Measurements from ENCODE around the gene SLC12A6.
"Not testable (repeated sequence)": the region's sequence is repeated elsewhere in the genome, so short reads cannot be mapped to it uniquely, and the experiment has no call there.

Gene SLC12A6

GRCh38 chr15:34353627-34354026, 16.0 kb upstream of the SLC12A6 start:
- Histone ChIP-seq H3K27me3 (no peaks in the 10 kb centered on the region), H3K4me1 (ENCODE audit: control insufficient read depth in 1 of 2, insufficient read depth in 1 of 2, low read depth in 1 of 2, low read length in 1 of 2) (no peaks in the 10 kb centered on the region), H3K4me3 (ENCODE audit: low read depth in 1 of 2, low read length in 1 of 2) (no peak overlapping the region), H3K36me3 (no peaks in the 10 kb centered on the region), H3K9me3 (no peaks in the 10 kb centered on the region), H3K27ac (no peak overlapping the region)
- no peak for TF ChIP-seq CTCF (IDR thresholded peaks at IDR 0.05)

DNA sequence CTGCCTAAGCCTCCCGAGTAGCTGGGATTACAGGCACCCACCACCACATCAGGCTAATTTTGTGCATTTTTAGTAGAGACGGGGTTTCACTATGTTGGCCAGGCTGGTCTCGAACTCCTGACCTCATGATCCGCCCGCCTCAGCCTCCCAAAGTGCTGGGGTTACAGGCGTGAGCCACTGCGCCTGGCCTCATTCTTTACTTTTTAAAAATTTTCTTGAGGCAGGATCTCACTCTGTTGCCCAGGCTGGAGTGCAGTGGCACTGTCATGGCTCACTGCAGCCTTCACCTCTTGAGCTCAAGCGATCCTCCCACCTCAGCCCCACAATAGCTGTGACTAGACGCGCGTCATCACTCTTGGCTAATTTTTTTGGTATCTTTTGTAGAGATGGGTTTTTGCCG, 15.4 kb upstream of the SLC12A6 start:
- H3K4me1 ChIP-seq (ENCODE audit: control insufficient read depth in 1 of 2, insufficient read depth in 1 of 2, low read depth in 1 of 2, low read length in 1 of 2); H3K9me3 ChIP-seq; H3K27ac ChIP-seq; H3K4me3 ChIP-seq (ENCODE audit: low read depth in 1 of 2, low read length in 1 of 2); H3K27me3 ChIP-seq; H3K36me3 ChIP-seq: not testable (repeated sequence)

DNA sequence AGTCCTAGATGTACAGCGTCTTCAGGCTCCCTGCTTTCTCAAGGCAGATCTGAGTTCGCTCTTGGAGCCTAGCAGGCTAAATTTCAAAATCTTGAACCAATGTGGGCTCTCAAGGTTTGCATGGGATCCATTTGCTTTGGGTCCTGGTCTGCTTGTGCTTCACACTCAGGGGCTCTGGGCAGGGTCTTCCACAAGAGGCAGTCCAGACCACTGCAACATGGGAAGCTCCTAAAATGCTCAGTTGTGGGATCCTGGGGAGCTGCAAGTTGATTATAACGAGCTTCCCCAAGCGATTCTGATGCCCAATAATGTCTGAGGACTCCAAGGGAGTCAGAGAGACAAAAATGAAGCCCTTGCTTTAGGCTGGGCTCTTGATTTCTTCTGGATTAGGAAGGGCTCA, 12.2 kb upstream of the SLC12A6 start:
- no peaks in the 10 kb centered on the region for H3K9me3 ChIP-seq
- no peak overlapping the region for H3K4me3 ChIP-seq (ENCODE audit: low read depth in 1 of 2, low read length in 1 of 2)
- no peaks in the 10 kb centered on the region for H3K36me3 ChIP-seq
- TF ChIP-seq CTCF (IDR thresholded peaks at IDR 0.05), result no peak
- no peaks in the 10 kb centered on the region for H3K27me3 ChIP-seq
- H3K27ac ChIP-seq, result no peak overlapping the region
- no peaks in the 10 kb centered on the region for H3K4me1 ChIP-seq (ENCODE audit: control insufficient read depth in 1 of 2, insufficient read depth in 1 of 2, low read depth in 1 of 2, low read length in 1 of 2)

GRCh38 chr15:34348735-34349300, 11.2 kb upstream of the SLC12A6 start:
- no peaks in the 10 kb centered on the region for H3K4me1 ChIP-seq (ENCODE audit: control insufficient read depth in 1 of 2, insufficient read depth in 1 of 2, low read depth in 1 of 2, low read length in 1 of 2)
- H3K9me3 ChIP-seq, result no peaks in the 10 kb centered on the region
- no peak overlapping the region for H3K27ac ChIP-seq
- no peaks in the 10 kb centered on the region for H3K36me3 ChIP-seq
- TF ChIP-seq CTCF (IDR thresholded peaks at IDR 0.05), result no peak
- no peaks in the 10 kb centered on the region for H3K27me3 ChIP-seq
- H3K4me3 ChIP-seq (ENCODE audit: low read depth in 1 of 2, low read length in 1 of 2), result no peak overlapping the region

- peaks cover 0 to 3% of the 10 kb centered on the region in 2 experiments for H3K4me1 ChIP-seq (ENCODE audit: control insufficient read depth in 1 of 2, insufficient read depth in 1 of 2, low read depth in 1 of 2, low read length in 1 of 2)
- H3K9me3 ChIP-seq, result no peaks in the 10 kb centered on the region
- H3K36me3 ChIP-seq, result no peaks in the 10 kb centered on the region
- H3K27ac ChIP-seq, result no peak overlapping the region
- H3K27me3 ChIP-seq, result no peaks in the 10 kb centered on the region
- H3K4me3 ChIP-seq (ENCODE audit: low read depth in 1 of 2, low read length in 1 of 2), result no peak overlapping the region
- no peak for TF ChIP-seq CTCF (IDR thresholded peaks at IDR 0.05)
Measured at GRCh38 chr15:34347951-34348638, 10.5 kb upstream of the SLC12A6 start.

GRCh38 chr15:34342737-34343575, 5.4 kb upstream of the SLC12A6 start, which contains the start of the genes NOP10 and NUTM1:
NOP10 (minus strand) TSS chr15:34343136; CDS start chr15:34343073, 63 bp downstream.
NUTM1 (plus strand) TSS chr15:34343315; CDS start chr15:34343697, 382 bp downstream.
- no peaks in the 10 kb centered on the region for H3K27me3 ChIP-seq
- H3K36me3 ChIP-seq, result peaks cover 30% of the 10 kb centered on the region
- peak within 1 kb of the TSS; percentile 94 for H3K27ac ChIP-seq
- peak; percentile 95 for TF ChIP-seq CTCF (IDR thresholded peaks at IDR 0.05)
- peaks cover 44% of the 10 kb centered on the region in 2 experiments for H3K4me1 ChIP-seq (ENCODE audit: control insufficient read depth in 1 of 2, insufficient read depth in 1 of 2, low read depth in 1 of 2, low read length in 1 of 2)
- H3K9me3 ChIP-seq, result no peaks in the 10 kb centered on the region
- H3K4me3 ChIP-seq (ENCODE audit: low read depth in 1 of 2, low read length in 1 of 2), result peak within 1 kb of the TSS; percentile 85

DNA sequence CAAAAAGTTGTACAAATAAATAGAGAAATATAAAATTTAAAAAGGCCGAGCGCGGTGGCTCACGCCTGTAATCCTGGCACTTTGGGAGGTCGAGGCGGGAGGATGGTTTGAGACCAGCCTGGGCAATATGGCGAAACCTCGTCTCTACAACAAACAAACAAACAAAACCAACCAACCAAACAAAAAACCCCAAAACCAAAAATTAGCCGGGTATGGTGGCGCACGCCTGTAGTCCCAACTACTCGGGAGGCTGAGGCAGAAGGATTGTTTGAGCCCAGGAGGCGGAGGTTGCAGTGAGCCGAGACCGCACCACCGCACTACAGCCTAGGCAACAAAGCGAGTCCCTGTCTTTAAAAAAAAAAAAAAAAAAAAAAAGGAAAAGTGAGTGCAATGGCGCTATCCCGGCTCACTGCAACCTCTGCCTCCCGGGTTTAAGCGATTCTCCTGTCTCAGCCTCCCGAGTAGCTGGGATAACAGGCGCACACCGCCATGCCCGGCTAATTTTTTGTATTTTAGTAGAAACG, 4.7 kb upstream of the SLC12A6 start:
- Histone ChIP-seq H3K4me3 (ENCODE audit: low read depth in 1 of 2, low read length in 1 of 2) (peak overlapping the region; percentile 85), H3K4me1 (ENCODE audit: control insufficient read depth in 1 of 2, insufficient read depth in 1 of 2, low read depth in 1 of 2, low read length in 1 of 2) (peaks cover 44% of the 10 kb centered on the region in 2 experiments), H3K36me3 (peaks cover 30% of the 10 kb centered on the region), H3K27ac (peak overlapping the region; percentile 94)
- not testable (repeated sequence) for H3K9me3 ChIP-seq, H3K27me3 ChIP-seq
